ENCODE results near the gene PAH.

GRCh38 chr12:102912258-102912657, 4.8 kb downstream of the PAH start:
- no peak for TF ChIP-seq CTCF (IDR thresholded peaks at IDR 0.05)
- TF ChIP-seq POLR2A (IDR thresholded peaks at IDR 0.05) = no peak

Measured in right lobe of liver (tissue), 4 donors.